HG03175 (cell line): ENCODE results near the gene CCNH.

ENCODE experiments used
- ATAC-seq: cut with Tn5 transposase; IDR thresholded peaks from one replicate; pipeline ENCODE4 v1.9.1; 2021; ENCODE audit warnings: mild to moderate bottlenecking, moderate library complexity; ENCODE audit not compliant: unreplicated experiment

The CCNH gene

DNA sequence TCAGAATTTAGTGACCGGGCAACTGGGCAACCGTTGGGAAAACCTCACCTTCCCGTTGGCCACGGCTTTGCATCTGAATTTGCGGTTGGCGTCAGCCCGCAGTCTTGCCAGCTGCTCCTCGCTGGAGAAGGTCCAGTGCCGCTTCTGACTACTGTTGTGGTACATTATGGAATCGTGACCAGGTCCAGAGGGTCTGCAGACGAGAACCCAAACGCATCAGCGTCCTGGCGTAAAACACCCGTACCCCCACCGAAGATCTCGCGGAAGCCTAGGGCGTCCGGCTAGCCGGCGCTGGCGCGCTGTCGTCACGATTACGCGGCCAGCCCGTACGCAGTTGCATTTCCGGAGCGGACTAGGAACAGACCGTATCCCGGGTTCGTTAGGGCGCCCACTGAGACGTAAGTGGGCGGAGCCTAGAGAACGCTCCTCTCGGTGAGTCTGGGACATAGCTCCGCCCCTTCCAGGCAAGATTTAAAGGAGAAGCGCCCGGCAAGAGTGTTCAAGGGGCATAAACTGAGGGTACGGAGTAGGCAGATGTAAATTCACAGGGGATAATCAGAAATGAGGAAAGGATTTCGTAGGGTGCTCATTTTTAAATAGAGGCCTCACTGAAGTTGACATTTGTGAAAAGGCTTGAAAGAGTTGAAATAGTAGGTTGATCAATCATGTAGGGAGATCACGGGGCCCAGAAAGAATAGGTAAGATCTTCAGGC lies at the start of gene CCNH:
Gene CCNH, minus strand, starts transcription at position 301 of the 713 bp plus-strand sequence. Its CDS starts 136 bp downstream, at position 165.
- peak; percentile 99 for ATAC-seq

DNA sequence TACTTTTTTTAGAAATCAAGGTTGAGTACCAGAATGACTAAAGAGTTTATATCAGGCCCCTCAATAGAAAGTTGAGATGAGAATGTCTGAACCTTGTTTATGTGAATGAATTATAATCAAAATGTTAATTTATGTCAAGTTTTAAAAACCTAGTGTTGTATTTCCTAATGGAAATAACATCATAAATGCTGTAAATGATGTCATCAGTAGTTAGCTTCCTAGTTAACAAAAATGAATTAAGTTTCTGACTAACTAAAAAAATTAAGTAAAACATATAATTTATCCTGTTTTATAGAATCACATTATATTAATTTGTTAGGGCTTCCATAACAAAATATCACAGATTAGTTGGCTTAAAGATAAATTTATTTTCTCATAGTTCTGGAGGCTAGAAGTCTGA lies 45.0 kb upstream of the CCNH start:
- ATAC-seq: no peak

DNA sequence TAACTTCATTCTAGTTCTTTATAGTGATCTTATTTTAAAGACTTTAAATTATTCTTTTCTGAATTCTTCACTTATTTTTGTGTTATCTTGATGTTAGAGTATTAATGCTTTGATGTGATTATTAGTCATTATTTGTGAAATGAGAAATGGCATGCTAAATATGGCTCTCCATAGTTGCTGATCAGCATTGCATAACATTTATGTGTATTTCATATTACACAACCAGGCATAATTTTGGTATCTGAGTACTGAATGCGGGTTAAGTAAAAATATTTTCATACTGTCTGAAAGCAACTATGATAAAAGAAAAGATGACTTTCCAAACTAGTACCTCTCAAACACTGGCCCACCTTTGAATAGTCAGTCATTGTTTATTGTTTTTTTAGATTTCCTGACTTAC lies 41.1 kb upstream of the CCNH start:
- no peak for ATAC-seq

DNA sequence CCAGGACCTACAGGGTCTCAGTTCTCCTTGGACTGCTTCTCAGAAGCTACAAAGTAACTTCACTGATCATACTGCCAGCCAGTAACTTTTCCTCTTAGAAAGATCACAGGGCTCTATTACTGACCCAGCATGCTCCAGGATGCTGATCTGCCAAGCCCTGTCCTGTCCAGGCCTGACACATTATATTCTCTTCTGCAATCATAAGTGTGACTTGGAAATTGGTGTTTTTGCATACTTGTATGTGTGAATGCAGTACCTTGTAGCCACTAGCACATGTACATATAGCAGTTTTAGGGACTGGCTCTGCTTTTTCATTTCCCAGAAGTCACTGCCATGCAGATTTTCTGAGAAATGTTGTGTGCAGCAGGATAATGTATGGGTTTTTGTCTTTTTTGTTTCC lies 40.1 kb upstream of the CCNH start:
- no peak for ATAC-seq

DNA sequence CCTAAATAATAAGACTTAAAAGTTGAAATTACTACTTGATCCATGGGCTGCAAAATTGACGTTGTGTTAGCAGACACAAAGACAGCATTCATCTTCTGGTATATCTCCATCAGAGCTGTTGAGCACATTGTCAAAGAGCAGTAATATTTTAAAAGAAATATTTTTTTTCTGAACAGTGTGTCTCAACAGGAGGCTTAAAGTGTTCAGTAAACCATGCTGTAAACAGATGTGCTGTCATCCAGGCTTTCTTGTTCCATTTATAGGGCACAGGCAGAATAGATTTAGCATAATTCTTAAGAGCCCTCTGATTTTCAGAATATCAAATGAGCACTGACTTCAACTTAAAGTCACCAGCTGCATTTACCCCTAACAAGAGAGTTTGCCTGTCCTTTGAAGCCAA lies 29.7 kb upstream of the CCNH start:
- no peak for ATAC-seq

DNA sequence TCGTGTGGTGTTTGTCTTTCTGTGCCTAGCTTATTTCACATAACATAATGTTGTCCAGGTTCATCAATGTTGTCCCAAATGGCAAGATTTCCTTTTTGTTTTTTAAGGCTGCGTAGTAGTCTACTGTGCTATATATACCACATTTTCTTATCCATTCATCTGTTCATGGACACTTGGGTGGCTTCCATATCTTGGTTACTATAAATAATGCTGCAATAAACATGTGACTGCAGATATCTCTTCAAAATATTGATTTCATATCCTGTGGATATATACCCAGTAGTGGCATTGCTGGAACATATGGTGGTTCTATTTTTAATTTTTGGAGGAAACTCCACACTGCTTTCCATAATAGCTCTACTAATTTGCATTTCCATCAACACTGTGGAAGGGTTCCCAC lies 25.5 kb upstream of the CCNH start:
- ATAC-seq: no peak

DNA sequence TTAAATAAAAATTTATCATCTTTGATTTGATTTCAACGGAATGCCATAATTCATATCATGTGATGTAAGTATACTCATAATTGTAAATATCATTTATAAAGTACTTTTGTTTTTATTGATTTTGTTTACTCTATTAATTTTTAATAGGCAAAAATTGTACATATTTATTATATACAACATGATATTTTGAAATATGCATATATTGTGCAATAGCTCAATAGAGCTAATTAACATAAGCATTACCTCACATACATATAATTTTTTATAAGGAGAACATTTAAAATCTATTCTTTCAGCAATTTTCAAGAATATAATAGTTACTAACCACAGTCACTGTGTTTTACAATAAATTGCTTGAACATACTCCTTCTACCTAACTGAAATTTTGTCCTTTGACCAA lies 25.0 kb upstream of the CCNH start:
- no peak for ATAC-seq

DNA sequence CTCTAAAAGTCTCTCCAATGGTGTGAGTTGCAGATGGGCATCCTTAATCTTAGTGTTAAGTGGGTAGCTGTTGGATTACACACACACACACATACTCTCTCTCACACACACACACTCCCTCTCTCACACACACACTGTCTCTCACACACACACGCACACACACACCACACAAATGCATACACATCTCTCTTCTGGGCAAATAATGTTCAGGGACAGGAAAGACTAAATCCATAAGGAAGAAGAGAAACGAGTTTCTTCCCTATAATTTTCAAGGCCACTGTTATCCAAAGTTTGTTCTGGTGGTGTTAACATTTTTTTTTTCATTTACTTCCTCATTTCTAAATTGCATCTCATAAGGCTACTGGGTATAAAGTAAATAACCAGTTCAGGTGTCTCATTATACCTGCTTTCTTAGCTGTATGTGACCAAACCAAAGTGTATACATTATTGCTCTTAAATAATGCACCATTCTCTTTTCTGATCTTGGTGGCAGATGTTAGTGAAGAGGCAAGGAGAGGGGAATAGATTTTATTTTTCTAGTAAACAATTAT lies 22.5 kb upstream of the CCNH start:
- ATAC-seq: no peak

DNA sequence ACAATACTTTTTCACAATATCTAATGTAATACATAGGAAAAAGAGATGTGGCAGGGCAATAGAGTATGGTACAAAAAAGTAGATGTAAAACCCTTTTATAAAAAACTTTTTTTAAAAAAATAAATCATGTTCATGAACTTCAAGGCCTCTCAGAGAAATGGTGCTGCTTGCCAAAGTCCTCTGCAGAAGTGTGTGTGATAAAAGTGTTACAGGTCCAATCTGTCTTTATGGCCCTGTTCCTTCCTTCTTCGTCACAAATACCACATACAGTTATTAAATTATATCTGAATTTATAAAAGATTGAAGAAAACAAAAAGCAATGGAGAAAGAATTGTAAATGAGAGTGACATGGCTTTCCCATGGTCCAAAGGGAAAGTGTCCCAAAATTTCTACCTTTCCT lies 21.7 kb upstream of the CCNH start:
- no peak for ATAC-seq

DNA sequence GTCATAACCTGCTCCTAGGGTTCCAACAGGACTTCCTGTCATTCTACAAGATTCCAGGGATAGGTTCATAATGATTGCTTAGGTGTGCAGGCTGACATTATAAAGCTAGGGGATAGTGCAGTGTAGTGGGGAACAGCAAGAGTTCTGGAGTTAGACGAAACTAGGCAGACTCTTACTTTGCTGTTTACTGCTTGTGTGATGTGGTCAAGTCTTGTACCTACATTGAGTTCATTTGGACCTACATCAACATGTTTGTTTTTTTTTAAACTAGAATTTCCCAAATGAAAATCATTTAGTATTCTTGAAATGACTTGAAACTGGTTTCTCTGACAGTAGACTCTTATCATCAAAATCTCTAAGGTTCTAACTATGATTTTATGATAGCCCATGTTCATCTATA lies 21.2 kb upstream of the CCNH start:
- no peak for ATAC-seq

DNA sequence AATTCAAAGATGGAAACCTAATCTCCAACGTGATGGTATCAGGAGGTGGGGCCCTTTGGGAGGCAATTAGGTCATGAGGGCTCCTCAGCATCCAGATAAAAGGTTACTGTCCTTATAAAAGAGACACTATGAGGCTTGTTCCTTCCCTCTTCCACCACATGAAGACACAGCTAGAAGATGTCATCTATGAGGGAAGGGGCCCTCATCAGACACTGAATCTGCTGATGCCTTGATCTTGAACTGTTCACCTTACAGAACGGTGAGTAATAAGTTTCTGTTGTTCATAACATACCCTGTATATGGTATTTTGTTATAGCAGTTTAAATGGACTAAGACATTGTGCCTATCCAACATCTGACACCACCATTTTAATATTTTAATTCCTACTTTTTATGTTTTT lies 19.7 kb upstream of the CCNH start:
- no peak for ATAC-seq

DNA sequence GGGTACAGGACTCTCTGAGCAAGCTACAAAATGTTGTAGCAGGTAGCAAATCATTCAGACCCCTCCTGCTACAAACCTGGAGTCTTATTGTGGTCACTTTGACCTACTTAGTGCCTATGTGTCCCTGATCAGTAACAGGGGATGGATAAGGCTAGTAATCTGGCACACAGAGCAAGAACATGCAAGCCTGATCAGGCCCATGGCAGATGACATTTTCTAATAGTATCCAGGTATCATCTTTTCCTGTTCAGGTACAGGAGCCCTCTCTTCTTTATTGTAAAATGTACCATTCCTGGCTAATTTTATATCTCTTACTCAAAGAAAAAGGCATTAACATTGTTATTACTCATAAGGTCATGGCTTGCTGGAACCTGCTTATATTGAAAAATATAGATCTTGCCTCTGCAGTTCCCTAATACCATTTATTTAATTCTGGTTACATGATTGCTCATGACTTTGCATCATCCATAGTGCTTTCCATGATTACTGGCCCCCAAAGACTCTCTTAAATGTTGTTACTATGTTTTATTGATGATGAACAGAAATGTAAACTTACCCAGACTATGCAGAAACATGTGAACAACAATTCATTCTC lies 18.2 kb upstream of the CCNH start:
- ATAC-seq: no peak

DNA sequence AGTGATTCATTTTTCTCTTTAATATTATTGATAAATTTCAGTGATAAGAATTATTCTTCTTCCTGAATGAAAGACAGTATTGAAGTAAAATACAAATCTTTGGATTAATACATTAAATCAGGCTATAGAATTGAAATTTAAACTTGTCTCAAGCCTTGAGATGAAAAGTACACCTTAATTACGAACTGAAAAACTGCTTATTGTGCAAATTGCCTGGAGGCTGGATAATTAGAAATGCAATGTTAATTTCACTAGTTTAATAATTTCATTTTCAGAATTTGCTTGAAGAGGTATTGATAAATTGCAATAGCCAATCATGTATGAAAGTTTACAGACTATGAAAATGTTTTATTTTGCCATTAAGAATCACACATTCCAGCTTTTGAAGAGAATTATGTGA lies 11.0 kb upstream of the CCNH start:
- no peak for ATAC-seq

DNA sequence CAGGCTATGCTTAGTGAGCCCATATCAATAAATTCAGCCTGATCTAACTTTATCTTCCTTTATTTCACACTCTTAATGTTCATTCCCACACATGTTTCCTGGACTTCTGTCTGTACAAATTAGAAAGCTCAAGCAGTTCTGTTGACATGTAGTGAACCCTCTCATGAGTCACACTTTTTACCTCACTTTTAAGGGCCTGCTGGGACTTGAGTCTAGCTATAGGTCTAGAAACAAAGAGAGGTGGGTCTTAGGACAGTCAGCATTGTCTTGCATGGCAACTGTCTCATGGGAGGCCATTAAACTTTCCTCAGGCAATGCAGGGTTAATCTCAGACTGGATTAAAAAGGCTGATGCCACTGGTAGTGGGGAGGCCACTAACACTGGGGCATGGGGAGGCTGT lies 8.6 kb upstream of the CCNH start:
- no peak for ATAC-seq

DNA sequence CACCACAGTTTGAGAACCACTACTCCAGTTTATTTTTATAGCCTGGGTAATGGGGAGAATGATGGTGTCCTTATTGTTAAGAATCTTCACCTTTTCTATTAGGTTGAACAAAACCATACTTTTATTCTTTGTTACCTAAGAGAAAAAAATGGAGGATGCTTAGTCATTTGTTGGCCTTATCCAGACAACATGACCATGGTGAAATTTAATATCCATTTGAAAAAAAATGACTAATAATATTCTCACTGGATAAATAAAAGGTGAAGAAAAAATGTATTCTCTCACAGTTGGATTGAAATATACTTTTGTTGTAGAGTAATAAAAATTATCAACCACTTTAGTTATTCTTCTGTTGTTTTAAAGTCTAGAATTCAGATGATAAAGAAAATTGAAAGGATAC lies 5.8 kb upstream of the CCNH start:
- no peak for ATAC-seq

DNA sequence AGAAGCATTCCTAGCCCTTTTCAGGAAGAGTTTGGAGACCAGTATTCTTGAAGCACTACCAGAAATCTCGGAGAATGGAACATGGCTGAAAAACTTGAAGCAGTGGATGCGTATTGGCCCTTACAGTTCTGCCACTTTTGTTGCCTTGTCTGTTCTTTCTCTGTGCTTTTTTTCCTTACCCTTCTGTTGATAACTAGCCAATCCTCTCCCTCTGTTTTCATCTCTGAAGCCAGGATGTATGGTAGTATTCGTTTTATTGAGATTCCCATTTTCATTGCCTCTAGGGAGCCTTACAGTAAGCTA lies 564 bp upstream of the CCNH start:
- ATAC-seq: no peak

DNA sequence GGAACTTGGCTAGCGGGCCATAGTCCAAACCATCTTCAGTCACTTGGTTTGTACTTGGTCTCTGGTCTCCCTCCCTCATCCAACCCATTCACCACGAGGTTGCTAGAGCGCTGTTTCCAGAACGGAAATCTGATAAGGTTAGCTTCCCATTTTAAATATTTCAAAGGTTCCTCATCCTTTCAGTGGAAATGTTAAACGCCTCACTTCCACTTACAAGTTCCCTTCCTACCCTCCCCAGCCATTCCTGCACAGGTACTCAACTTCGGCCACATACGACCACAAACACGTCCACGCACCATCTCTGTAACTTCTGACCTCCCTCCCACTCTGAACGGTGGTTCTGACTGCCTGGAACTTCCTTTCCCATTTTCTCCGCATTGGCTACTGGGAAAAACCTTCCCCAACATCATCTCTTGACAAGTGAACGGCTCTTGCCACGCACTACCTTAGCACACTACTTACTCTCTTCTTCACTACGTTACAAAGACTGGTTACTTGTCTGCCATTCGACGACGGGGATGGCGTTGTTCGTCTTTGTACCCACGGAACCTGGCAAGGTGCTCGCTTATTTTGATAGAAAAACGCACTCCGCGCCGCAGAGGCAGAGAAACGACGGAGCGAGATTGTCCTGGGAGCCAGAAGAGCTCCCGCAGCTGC lies 629 bp downstream of the CCNH start:
- ATAC-seq: peak; percentile 28

DNA sequence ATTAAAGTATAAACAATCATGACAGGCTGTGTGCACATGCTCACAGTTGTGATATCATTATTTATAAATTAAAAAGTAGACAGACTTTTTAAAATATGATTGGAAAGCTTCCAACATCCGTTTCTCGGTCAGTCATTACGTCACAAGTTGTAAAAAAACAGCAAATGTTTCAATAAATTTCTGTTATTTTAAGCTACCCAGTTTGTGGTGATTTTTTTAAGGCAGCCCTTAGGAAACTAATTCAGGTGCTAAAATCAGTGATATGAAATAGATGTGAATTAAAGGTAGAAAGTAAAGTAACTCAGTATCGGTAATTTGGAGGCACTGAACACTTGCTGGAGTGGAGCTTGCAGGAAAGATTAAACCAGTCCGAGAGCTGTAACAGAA lies 1.2 kb downstream of the CCNH start:
- ATAC-seq: no peak

DNA sequence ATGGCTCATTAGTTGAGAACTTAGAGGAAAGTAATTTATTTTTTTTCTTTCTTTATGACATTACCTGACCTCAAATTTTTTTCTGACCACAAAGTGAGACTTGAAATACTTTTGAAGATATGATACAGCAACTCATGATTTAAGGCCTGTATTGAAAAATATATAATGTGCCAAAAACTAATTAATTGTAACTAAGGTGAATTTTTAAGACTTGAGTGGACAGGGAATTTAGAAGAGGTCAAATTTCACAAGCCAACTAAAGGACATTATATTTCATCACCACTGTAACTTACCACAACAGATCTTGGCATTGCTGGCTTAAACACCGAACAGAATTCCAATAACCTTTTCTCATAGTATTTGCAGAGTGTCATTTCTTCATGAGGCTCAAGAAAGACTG lies 1.8 kb downstream of the CCNH start:
- no peak for ATAC-seq

DNA sequence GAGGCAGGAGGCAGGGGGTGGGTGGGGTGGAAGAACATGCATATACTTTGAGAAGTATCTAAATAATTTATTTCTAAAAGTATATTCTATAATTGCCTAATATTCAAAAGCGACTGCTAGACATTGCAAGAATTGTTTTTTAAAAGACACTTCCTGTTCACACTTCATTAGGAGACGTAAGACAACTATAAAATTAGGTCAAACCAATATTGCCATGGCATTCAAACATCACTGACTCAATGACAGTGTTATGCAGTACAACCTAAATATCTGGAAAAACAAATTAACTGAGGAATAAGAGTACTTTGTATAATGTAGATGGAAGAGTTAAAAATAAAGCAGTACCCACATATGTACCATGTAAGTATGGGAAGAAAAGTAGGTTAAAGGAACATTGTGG lies 4.5 kb downstream of the CCNH start:
- no peak for ATAC-seq

DNA sequence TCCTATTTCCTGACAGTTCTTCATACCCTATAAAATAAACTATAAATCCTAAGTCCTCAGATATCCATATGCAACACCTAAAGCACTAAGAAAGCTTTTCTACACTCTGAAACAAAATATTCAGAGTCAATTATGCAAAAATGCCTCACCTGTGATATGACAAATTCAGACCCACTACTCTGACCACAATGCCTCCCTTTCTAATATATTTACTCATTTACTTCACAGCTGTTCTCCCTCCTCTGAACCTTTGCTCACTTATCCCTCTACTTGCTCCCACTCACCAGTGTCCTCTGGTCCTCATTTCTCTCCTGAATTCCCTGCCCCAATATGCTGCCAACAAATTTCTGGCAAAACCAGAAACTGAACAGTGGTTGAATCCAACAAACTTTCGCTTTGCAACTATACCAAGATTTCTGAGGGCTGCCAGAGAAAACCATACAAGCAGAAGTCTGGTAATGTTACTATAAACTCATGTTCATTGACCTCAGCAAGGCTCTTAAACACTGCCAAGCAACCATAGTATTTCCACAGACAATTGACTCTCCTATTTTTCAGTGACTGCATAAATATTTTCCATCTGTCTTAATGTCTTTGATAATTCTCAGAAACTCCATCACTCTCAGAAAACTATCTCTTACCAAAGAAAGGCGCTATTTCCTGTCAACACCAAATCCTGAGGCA lies 7.1 kb downstream of the CCNH start:
- no peak for ATAC-seq

DNA sequence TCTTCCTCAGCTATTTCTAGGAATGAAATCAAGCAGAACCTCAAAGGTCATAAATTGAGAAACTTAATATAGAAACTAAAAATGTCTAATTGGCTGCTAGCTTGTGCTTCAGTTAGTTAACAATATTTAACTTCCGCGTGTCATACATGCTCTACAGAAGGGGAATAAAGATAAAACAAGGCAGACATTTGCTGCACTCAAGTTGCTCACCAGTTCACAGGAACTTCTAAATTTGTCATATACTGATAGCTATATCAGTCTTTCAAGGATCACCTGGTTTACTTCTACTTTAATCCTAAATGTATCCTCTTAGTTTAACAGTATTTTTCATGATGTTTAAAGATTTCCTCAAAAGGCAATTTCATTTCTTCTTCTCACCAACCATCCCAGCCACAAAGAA lies 8.4 kb downstream of the CCNH start:
- no peak for ATAC-seq
